ENCODE measurements around the gene ZNF37A. TPM values are rescaled to one million over a fixed set of nuclear protein-coding genes. Genes with fewer than 3 reads are reported as not detected.

Gene ZNF37A
- total RNA-seq, 1 experiment from 2014 or later, result 18.5 TPM

- Histone ChIP-seq H3K79me2 (ENCODE audit: insufficient read depth, low read length) (peaks cover 49% of the 10 kb centered on the region), H3K27ac (ENCODE audit: low read depth, low read length) (peak overlapping the region; percentile 62; the same call in 1 of the 2 replicates), H3K4me2 (ENCODE audit: low read length) (peak overlapping the region; percentile 89), H2AFZ (ENCODE audit: low read depth, low read length, poor library complexity, severe bottlenecking) (no peak overlapping the region), H3K9me2 (ENCODE audit: insufficient read depth) (no peaks in the 10 kb centered on the region), H3K9ac (ENCODE audit: low read length) (peak overlapping the region; percentile 78), H4K20me1 (ENCODE audit: insufficient read depth) (no peaks in the 10 kb centered on the region), H3K36me3 (ENCODE audit: control insufficient read depth in 1 of 2, insufficient read depth in 2 of 2, low read length in 2 of 2) (peaks cover 16 to 39% of the 10 kb centered on the region in 2 experiments), H3K27me3 (ENCODE audit: insufficient read depth, low read length) (no peaks in the 10 kb centered on the region), H3K4me3 (replicated peaks in 1 of 2; ENCODE audit: low read depth in 1 of 2, low read length in 2 of 2) (peak overlapping the region; percentile 83 to 88), H3K4me1 (ENCODE audit: control insufficient read depth in 1 of 2, insufficient read depth in 2 of 2, low read length in 2 of 2) (peaks cover 0 to 14% of the 10 kb centered on the region in 2 experiments; a peak in 2 of 4 replicates), H3K9me3 (ENCODE audit: control insufficient read depth in 1 of 2, insufficient read depth in 1 of 2, low read depth in 1 of 2, low read length in 2 of 2) (no peaks in the 10 kb centered on the region)
- intact Hi-C loops (cut with micrococcal nuclease), result loop anchor here (1.0 to 2.0 kb wide), 2 partner anchors 84 to 119 kb away; partner anchors contain the start of genes ZNF25 and ZNF33A
- TF ChIP-seq TCF7L2 (IDR thresholded peaks at IDR 0.05; ENCODE audit: borderline replicate concordance, extremely low read depth, insufficient read depth, insufficient read length) (no peak), ZNF274 (IDR thresholded peaks at IDR 0.05; ENCODE audit: low read depth, low read length) (no peak), EGR1 (IDR thresholded peaks at IDR 0.05; ENCODE audit: low read depth) (no peak), YY1 (IDR thresholded peaks at IDR 0.05; ENCODE audit: extremely low read depth, insufficient replicate concordance, low read depth, low read length) (no peak), RAD21 (IDR thresholded peaks at IDR 0.05; ENCODE audit: low read depth) (no peak), CEBPB (IDR thresholded peaks at IDR 0.05; ENCODE audit: low read depth) (no peak), CTCF (IDR thresholded peaks at IDR 0.05 in 2 of 3, conservative IDR thresholded peaks at IDR 0.05 in 1 of 3; ENCODE audit: borderline replicate concordance in 1 of 3, insufficient read depth in 1 of 3, low read depth in 2 of 3, low read length in 2 of 3) (no peak), POLR2AphosphoS5 (IDR thresholded peaks at IDR 0.05; ENCODE audit: low read depth, low read length) (no peak), EZH2 (IDR thresholded peaks at IDR 0.05) (no peak), SIN3A (IDR thresholded peaks at IDR 0.05; ENCODE audit: low read depth) (no peak), FOSL1 (IDR thresholded peaks at IDR 0.05; ENCODE audit: low read depth) (no peak)
- TF ChIP-seq, protein P1, sequence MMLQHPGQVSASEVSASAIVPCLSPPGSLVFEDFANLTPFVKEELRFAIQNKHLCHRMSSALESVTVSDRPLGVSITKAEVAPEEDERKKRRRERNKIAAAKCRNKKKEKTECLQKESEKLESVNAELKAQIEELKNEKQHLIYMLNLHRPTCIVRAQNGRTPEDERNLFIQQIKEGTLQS (IDR thresholded peaks at IDR 0.05), result no peak
- TF ChIP-seq, protein P2, sequence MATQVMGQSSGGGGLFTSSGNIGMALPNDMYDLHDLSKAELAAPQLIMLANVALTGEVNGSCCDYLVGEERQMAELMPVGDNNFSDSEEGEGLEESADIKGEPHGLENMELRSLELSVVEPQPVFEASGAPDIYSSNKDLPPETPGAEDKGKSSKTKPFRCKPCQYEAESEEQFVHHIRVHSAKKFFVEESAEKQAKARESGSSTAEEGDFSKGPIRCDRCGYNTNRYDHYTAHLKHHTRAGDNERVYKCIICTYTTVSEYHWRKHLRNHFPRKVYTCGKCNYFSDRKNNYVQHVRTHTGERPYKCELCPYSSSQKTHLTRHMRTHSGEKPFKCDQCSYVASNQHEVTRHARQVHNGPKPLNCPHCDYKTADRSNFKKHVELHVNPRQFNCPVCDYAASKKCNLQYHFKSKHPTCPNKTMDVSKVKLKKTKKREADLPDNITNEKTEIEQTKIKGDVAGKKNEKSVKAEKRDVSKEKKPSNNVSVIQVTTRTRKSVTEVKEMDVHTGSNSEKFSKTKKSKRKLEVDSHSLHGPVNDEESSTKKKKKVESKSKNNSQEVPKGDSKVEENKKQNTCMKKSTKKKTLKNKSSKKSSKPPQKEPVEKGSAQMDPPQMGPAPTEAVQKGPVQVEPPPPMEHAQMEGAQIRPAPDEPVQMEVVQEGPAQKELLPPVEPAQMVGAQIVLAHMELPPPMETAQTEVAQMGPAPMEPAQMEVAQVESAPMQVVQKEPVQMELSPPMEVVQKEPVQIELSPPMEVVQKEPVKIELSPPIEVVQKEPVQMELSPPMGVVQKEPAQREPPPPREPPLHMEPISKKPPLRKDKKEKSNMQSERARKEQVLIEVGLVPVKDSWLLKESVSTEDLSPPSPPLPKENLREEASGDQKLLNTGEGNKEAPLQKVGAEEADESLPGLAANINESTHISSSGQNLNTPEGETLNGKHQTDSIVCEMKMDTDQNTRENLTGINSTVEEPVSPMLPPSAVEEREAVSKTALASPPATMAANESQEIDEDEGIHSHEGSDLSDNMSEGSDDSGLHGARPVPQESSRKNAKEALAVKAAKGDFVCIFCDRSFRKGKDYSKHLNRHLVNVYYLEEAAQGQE (IDR thresholded peaks at IDR 0.05; ENCODE audit: low read depth), result no peak
- TF ChIP-seq, protein P3, sequence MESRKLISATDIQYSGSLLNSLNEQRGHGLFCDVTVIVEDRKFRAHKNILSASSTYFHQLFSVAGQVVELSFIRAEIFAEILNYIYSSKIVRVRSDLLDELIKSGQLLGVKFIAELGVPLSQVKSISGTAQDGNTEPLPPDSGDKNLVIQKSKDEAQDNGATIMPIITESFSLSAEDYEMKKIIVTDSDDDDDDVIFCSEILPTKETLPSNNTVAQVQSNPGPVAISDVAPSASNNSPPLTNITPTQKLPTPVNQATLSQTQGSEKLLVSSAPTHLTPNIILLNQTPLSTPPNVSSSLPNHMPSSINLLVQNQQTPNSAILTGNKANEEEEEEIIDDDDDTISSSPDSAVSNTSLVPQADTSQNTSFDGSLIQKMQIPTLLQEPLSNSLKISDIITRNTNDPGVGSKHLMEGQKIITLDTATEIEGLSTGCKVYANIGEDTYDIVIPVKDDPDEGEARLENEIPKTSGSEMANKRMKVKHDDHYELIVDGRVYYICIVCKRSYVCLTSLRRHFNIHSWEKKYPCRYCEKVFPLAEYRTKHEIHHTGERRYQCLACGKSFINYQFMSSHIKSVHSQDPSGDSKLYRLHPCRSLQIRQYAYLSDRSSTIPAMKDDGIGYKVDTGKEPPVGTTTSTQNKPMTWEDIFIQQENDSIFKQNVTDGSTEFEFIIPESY (IDR thresholded peaks at IDR 0.05; ENCODE audit: extremely low read depth, insufficient replicate concordance, low read length), result no peak
- TF ChIP-seq, protein P4, sequence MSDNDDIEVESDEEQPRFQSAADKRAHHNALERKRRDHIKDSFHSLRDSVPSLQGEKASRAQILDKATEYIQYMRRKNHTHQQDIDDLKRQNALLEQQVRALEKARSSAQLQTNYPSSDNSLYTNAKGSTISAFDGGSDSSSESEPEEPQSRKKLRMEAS (IDR thresholded peaks at IDR 0.05), result no peak
- ChIA-PET CTCF (no interaction called here), RAD21 (ENCODE audit: low non-redundant PET in 1 of 2, low total read pairs in 2 of 2, uncharacterized antibody in 2 of 2, unreplicated experiment in 2 of 2) (interaction anchor here in 1 of 2 experiments (0.6 kb wide), 1 partner anchor 118 kb away, joined by 3 read pairs; no protein-coding TSS in a partner anchor), POLR2A (no interaction called here)
- no peak for DNase-seq (ENCODE audit: low read depth, low spot score)
- ATAC-seq, result 0 out of 2 replicates have a peak, but pooled peaks have one; percentile 2
- BruUV-seq (replicated peaks), result no TSS peak
These were observed 914 bp downstream of the ZNF37A start for GRCh38 chr10:38094927-38095574.
